ES-I3 (cell line): ENCODE data around the gene TMEM139.
A peak's percentile ranks its signal among the peaks of the same experiment; 100 is the strongest.
"Not testable (repeated sequence)": the region's sequence is repeated elsewhere in the genome, so short reads cannot be mapped to it uniquely, and the experiment has no call there.

ENCODE experiments used
- H3K36me3 ChIP-seq: 2 replicates; pipeline ENCODE4 v1.6.1; 2013; ENCODE audit warnings: mild to moderate bottlenecking, low read length, control low read depth, moderate library complexity; ENCODE audit not compliant: insufficient read depth
- H3K4me1 ChIP-seq: 2 replicates; pipeline ENCODE4 v1.6.1; 2013; ENCODE audit warnings: mild to moderate bottlenecking, control low read depth, low read length; ENCODE audit not compliant: insufficient read depth
- H3K9ac ChIP-seq: 2 replicates; pipeline ENCODE4 v1.6.1; 2013; ENCODE audit warnings: low read depth, mild to moderate bottlenecking, low read length, moderate library complexity
- H3K9me3 ChIP-seq: 2 replicates; pipeline ENCODE4 v1.6.1; 2013; ENCODE audit warnings: mild to moderate bottlenecking, low read length, moderate library complexity; ENCODE audit not compliant: control insufficient read depth, insufficient read depth

The TMEM139 gene

GRCh38 chr7:143248761-143249354 lies 35.9 kb upstream of the TMEM139 start:
- Histone ChIP-seq H3K9me3 (peaks cover 2% of the 10 kb centered on the region), H3K36me3 (no peaks in the 10 kb centered on the region), H3K4me1 (no peaks in the 10 kb centered on the region), H3K9ac (no peak overlapping the region)

- Histone ChIP-seq H3K9ac (no peak overlapping the region), H3K4me1 (no peaks in the 10 kb centered on the region), H3K36me3 (no peaks in the 10 kb centered on the region), H3K9me3 (peaks cover 2% of the 10 kb centered on the region)
These were observed 34.6 kb upstream of the TMEM139 start for GRCh38 chr7:143250199-143250598.

GRCh38 chr7:143250822-143251221 lies 33.9 kb upstream of the TMEM139 start:
- no peak overlapping the region for H3K9ac ChIP-seq
- no peaks in the 10 kb centered on the region for H3K4me1 ChIP-seq
- H3K36me3 ChIP-seq, result no peaks in the 10 kb centered on the region
- H3K9me3 ChIP-seq, result peaks cover 2% of the 10 kb centered on the region

- Histone ChIP-seq H3K4me1 (no peaks in the 10 kb centered on the region), H3K9ac (no peak overlapping the region), H3K36me3 (no peaks in the 10 kb centered on the region), H3K9me3 (peaks cover 2% of the 10 kb centered on the region)
These were observed 32.8 kb upstream of the TMEM139 start for GRCh38 chr7:143252006-143252405.

DNA sequence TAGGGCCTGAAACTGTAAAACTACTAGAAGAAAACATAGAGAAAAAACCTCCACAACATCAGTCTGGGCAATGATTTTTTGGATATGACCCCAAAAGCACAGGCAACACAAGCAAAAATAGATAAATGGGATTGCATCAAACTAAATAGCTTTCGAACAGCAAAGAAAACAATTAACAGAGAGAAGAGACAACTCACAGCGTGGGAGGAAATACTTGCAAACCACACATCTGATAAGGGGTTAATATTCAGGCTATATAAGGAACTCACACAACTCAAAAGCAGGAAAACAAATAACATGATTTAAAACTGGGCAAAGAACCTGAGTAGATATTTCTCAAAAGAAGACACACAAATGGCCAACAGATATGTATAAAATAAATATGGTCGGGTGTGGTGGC lies 29.2 kb upstream of the TMEM139 start:
- H3K9me3 ChIP-seq, result peaks cover 2% of the 10 kb centered on the region
- no peaks in the 10 kb centered on the region for H3K36me3 ChIP-seq
- H3K4me1 ChIP-seq, result no peaks in the 10 kb centered on the region
- H3K9ac ChIP-seq, result no peak overlapping the region

DNA sequence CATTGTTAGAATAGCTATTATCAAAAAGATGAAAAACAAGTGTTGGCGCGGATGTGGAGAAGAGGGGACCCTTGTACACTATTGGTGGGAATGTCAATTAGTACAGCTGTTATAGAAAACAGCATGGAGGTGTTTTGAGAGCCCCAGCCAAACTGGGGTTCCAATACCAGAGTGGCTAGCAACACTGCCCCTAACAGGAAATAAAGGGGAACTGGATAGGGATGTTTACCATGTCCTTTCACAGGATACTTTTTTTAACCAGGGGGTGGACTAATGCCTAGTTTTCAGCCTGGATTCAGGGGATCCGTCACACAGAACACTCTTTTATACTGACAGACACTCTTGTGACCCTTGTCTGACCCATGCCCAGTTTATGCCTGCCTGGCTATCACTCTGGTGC lies 28.4 kb upstream of the TMEM139 start:
- H3K36me3 ChIP-seq, result no peaks in the 10 kb centered on the region
- peaks cover 2% of the 10 kb centered on the region for H3K9me3 ChIP-seq
- H3K9ac ChIP-seq, result no peak overlapping the region
- H3K4me1 ChIP-seq, result no peaks in the 10 kb centered on the region

GRCh38 chr7:143256932-143257331 lies 27.8 kb upstream of the TMEM139 start:
- H3K9me3 ChIP-seq, result peaks cover 2% of the 10 kb centered on the region

DNA sequence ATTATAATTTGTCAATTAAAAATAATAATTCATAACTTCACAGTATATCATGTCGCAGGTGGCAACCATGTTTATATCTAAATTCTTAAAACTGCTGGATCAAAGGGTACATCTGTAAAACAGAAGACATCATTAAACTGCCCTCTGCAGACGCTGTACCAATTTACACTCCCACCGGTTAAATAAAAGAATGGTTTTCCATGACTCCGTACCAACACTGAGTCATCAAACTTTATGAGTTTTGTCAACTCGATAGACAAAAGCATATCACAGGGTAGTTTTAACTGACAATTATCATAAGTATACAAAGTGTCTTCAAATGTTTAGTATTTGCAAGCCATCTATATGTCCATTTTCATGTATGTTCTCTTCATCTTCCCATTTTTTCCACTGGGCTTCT lies 27.3 kb upstream of the TMEM139 start:
- no peaks in the 10 kb centered on the region for H3K36me3 ChIP-seq
- no peaks in the 10 kb centered on the region for H3K4me1 ChIP-seq
- peaks cover 2% of the 10 kb centered on the region for H3K9me3 ChIP-seq
- no peak overlapping the region for H3K9ac ChIP-seq

More at GRCh38 chr7:143256932-143257331, 27.8 kb upstream of the TMEM139 start:
- Histone ChIP-seq H3K9ac (no peak overlapping the region), H3K36me3 (no peaks in the 10 kb centered on the region), H3K4me1 (no peaks in the 10 kb centered on the region)

DNA sequence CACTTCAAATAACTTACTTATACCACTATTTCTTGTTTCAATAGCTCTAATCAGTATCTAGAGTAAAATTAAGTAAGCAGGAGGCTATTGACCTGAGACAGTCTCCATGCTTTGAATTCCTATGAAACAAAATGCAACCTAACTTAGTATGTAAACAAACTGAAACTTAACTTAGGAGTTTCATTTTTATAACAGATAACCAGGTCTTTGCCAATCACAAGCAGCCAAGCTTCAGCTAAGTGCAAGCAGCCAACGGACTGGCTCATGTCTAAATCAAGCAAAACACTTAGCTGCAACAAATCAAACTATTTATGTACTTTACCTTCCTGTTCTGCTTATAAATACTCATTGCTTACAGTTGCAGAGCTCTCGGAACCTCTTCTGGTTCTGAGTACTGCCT lies 25.9 kb upstream of the TMEM139 start:
- Histone ChIP-seq H3K4me1 (no peaks in the 10 kb centered on the region), H3K9ac (no peak overlapping the region), H3K36me3 (no peaks in the 10 kb centered on the region), H3K9me3 (no peaks in the 10 kb centered on the region)

GRCh38 chr7:143259765-143260164 lies 25.0 kb upstream of the TMEM139 start:
- H3K4me1 ChIP-seq, result no peaks in the 10 kb centered on the region
- H3K9me3 ChIP-seq, result no peaks in the 10 kb centered on the region
- no peaks in the 10 kb centered on the region for H3K36me3 ChIP-seq
- H3K9ac ChIP-seq, result no peak overlapping the region

- Histone ChIP-seq H3K9ac (no peak overlapping the region), H3K4me1 (no peaks in the 10 kb centered on the region), H3K36me3 (no peaks in the 10 kb centered on the region), H3K9me3 (no peaks in the 10 kb centered on the region)
These were observed 22.9 kb upstream of the TMEM139 start for GRCh38 chr7:143261901-143262300.

GRCh38 chr7:143263266-143264195 lies 21.2 kb upstream of the TMEM139 start, which contains the start of gene GSTK1:
TSS of gene GSTK1 (plus strand) at chr7:143263441. CDS start at chr7:143263514, 73 bp downstream.
- no peaks in the 10 kb centered on the region for H3K4me1 ChIP-seq
- H3K36me3 ChIP-seq, result no peaks in the 10 kb centered on the region; the same call in 1 of the 2 replicates
- H3K9ac ChIP-seq, result peak within 1 kb of the TSS; percentile 87

DNA sequence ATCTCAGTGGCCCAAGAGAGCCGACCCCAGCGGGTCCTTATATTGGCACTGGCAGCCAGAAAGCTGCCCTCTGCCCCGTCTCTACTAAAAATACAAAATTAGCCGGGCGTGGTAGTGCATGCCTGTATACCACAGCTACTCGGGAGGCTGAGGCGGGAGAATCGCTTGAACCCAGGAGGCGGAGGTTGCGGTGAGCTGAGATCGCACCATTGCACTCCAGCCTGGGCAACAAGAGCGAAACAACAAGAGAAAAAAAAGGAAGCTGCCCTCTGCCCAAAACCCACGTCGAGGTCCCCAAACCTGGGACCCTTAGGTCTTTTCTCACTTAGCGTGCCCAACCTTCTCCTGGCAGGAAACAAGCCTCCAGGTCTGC lies 20.6 kb upstream of the TMEM139 start:
- H3K36me3 ChIP-seq, H3K4me1 ChIP-seq, H3K9me3 ChIP-seq: not testable (repeated sequence)
- peak overlapping the region; percentile 87; the same call in 1 of the 2 replicates for H3K9ac ChIP-seq

More at GRCh38 chr7:143263266-143264195, 21.2 kb upstream of the TMEM139 start, which contains the start of gene GSTK1:
- H3K9me3 ChIP-seq, result no peaks in the 10 kb centered on the region

GRCh38 chr7:143265017-143265693 lies 19.6 kb upstream of the TMEM139 start:
- Histone ChIP-seq H3K4me1 (no peaks in the 10 kb centered on the region), H3K9ac (no peak overlapping the region), H3K36me3 (no peaks in the 10 kb centered on the region; the same call in 1 of the 2 replicates), H3K9me3 (no peaks in the 10 kb centered on the region)
